OCI-LY3 (cell line): Measurements from ENCODE around the gene MYCN.

Experiments
- H2AFZ ChIP-seq: fragments of 200-600, 300-600 bp; shearing (Covaris generic); 2 replicates; pipeline ENCODE4 v1.6.0; 2014; ENCODE audit warnings: antibody characterized with exemption, low read depth, low read length
- H3K27ac ChIP-seq: fragments of 200-600, 300-600 bp; sonication (generic); 2 replicates; pipeline ENCODE4 v1.5.1; 2014; ENCODE audit warnings: mild to moderate bottlenecking, low read length, moderate library complexity, mixed read lengths
- H3K27me3 ChIP-seq: fragments of 200-600, 300-600 bp; sonication (generic); 2 replicates; pipeline ENCODE4 v1.6.1; 2014; ENCODE audit warnings: low read depth, low read length, mixed read lengths
- H3K36me3 ChIP-seq: fragments of 200-600, 300-600 bp; sonication (generic); replicated peaks from 2 replicates; pipeline ENCODE3; 2014; ENCODE audit warnings: low read depth, low read length, mixed read lengths
- H3K4me1 ChIP-seq: fragments of 300-600, 200-600 bp; sonication (generic); 2 replicates; pipeline ENCODE4 v1.6.1; 2014; ENCODE audit warnings: low read length, mixed read lengths
- H3K4me2 ChIP-seq: fragments of 200-600, 300-600 bp; sonication (generic); 2 replicates; pipeline ENCODE4 v1.6.1; 2014; ENCODE audit warnings: low read length, mixed read lengths
- H3K4me3 ChIP-seq: fragments of 300-600, 200-600 bp; sonication (generic); 2 replicates; pipeline ENCODE4 v1.5.1; 2014; ENCODE audit warnings: antibody characterized with exemption, mild to moderate bottlenecking, low read length, moderate library complexity
- H3K79me2 ChIP-seq: fragments of 300-600, 200-600 bp; shearing (Covaris generic); 2 replicates; pipeline ENCODE4 v1.6.1; 2014; ENCODE audit warnings: mild to moderate bottlenecking, low read length, mixed read lengths
- H3K9ac ChIP-seq: fragments of 300-600, 200-600 bp; shearing (Covaris generic); 2 replicates; pipeline ENCODE4 v1.6.0; 2014; ENCODE audit warnings: mild to moderate bottlenecking, low read length, moderate library complexity
- H3K9me3 ChIP-seq: fragments of 200-600, 300-600 bp; shearing (Covaris generic); 2 replicates; pipeline ENCODE4 v1.6.1; 2014; ENCODE audit warnings: low read length, mixed read lengths; ENCODE audit not compliant: insufficient read depth
- H4K20me1 ChIP-seq: fragments of 200-600, 300-600 bp; sonication (generic); 2 replicates; pipeline ENCODE4 v1.6.1; 2016; ENCODE audit warnings: low read length, mixed read lengths; ENCODE audit not compliant: insufficient read depth
- EZH2phosphoT487 ChIP-seq: fragments of 200-600 bp; shearing (Covaris generic); IDR thresholded peaks from 2 replicates; pipeline ENCODE4 v1.6.1; 2018; ENCODE audit warnings: antibody characterized with exemption, mixed run types, low read depth
- TF ChIP-seq, protein P1 (sequence below): fragments of 200-600, 300-600 bp; sonication (generic); IDR thresholded peaks from 2 replicates; pipeline ENCODE4 v1.5.1; 2014; ENCODE audit warnings: antibody characterized with exemption, low read length, low read depth

MYCN gene

DNA sequence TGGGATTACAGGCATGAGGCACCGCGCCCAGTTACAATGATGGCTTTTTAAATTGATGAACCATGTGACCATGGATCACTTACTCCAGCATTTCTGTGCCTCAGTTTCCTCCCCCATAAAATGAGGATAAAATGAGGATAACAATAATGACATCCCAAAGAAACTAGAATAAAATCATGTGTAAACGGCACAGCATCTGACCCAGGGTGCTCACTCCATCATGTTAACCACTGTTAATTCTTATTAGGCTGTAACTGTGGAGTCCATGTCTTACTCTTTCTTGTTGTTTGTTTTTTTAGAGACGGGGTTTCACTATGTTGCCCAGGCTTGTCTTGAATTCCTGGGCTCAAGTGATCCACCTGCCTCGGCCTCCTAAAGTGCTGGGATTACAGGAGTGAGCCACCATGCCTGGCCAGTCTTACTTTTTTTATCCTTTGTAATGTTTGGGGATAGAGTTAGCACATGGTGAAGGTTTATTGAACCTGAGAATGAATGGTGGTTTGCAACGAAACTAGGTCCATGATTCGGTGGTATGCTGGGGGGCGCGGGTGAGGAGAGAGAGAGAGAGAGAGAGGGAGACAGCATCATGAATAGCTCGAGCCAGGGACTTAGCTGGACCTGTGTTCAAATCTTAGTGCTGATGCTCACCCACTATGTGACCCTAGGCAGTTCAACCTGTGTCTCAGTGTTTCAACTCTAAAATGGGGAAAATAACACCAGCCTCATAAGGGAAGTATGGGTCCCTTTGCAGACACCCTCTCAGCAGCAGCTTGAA lies 52.3 kb downstream of the MYCN start:
- Histone ChIP-seq H3K27me3 (no peaks in the 10 kb centered on the region; the same call in 1 of the 2 replicates), H3K79me2 (no peaks in the 10 kb centered on the region), H3K36me3 (no peaks in the 10 kb centered on the region), H3K9ac (no peak overlapping the region), H3K4me3 (no peak overlapping the region), H3K27ac (no peak overlapping the region), H3K9me3 (no peaks in the 10 kb centered on the region), H3K4me1 (no peaks in the 10 kb centered on the region), H2AFZ (no peak overlapping the region), H4K20me1 (no peaks in the 10 kb centered on the region), H3K4me2 (no peak overlapping the region)
- TF ChIP-seq, protein P1, sequence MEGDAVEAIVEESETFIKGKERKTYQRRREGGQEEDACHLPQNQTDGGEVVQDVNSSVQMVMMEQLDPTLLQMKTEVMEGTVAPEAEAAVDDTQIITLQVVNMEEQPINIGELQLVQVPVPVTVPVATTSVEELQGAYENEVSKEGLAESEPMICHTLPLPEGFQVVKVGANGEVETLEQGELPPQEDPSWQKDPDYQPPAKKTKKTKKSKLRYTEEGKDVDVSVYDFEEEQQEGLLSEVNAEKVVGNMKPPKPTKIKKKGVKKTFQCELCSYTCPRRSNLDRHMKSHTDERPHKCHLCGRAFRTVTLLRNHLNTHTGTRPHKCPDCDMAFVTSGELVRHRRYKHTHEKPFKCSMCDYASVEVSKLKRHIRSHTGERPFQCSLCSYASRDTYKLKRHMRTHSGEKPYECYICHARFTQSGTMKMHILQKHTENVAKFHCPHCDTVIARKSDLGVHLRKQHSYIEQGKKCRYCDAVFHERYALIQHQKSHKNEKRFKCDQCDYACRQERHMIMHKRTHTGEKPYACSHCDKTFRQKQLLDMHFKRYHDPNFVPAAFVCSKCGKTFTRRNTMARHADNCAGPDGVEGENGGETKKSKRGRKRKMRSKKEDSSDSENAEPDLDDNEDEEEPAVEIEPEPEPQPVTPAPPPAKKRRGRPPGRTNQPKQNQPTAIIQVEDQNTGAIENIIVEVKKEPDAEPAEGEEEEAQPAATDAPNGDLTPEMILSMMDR: no peak
- TF ChIP-seq EZH2phosphoT487: no peak

DNA sequence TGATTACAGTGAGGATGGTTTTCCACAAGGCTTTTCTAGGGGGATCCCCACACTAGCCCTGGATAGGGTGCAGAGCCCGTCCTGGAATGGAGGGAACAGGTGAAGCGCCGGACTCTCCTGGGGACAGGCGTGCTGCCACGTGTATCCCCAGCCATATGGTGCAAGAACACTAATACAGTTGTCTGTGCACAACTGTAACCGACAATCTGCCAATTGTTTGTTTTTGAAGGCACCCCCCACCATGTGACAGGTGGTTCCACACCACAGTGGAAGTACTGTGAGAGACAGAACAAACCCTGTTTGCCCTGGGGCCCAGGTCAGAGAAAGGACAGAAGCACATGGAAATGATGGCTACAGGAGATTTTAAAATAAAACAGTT lies 52.9 kb downstream of the MYCN start:
- H3K4me3 ChIP-seq: no peak overlapping the region
- no peaks in the 10 kb centered on the region for H4K20me1 ChIP-seq
- H3K4me1 ChIP-seq: no peaks in the 10 kb centered on the region
- H3K79me2 ChIP-seq: no peaks in the 10 kb centered on the region
- no peak overlapping the region for H2AFZ ChIP-seq
- no peaks in the 10 kb centered on the region; the same call in 1 of the 2 replicates for H3K27me3 ChIP-seq
- no peak overlapping the region for H3K4me2 ChIP-seq
- no peaks in the 10 kb centered on the region for H3K36me3 ChIP-seq
- no peak overlapping the region for H3K27ac ChIP-seq
- H3K9ac ChIP-seq: no peak overlapping the region
- TF ChIP-seq EZH2phosphoT487: no peak
- no peaks in the 10 kb centered on the region for H3K9me3 ChIP-seq

DNA sequence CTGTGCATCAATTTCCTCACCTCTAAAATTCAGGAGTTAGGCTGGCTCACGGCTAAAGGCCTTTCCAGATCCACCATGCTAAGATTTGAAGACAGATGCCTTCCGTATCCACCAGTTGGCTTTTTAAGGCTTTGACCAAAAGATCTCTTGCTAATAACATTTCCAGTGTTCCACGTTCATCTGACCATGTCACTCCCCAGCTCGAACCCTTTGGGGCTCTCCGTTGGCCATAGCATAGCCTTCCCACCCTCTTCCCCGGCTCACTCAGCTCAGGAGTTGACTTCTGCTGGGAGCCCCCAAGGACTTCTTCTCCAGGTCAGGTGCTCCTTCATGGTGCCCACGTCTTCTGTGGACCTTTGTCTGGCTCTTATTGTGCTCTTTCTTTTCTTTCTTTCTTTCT lies 53.3 kb downstream of the MYCN start:
- no peak overlapping the region for H2AFZ ChIP-seq

DNA sequence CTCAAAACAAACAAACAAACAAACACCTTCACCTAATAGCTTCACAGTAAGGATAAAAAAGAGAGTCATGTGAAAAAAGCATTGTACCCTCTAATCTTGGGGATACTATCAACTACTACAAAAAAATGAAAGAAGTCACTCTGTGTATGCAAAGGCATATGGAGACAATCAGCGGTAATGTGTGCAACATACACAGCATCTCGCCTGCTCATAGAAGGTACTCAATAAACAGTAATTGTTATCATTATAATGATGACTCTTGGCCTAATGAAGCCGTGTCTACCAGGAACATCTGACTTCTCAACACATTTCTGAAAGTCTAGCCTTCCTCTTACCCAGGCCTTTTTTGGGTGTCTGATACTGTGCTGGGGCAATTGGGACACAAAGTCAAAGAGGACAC lies 55.3 kb downstream of the MYCN start:
- Histone ChIP-seq H3K4me1 (no peaks in the 10 kb centered on the region), H3K79me2 (no peaks in the 10 kb centered on the region), H3K4me3 (no peak overlapping the region), H2AFZ (no peak overlapping the region), H3K9ac (no peak overlapping the region), H3K4me2 (no peak overlapping the region), H3K27me3 (peaks cover 16% of the 10 kb centered on the region; the same call in 1 of the 2 replicates), H3K9me3 (no peaks in the 10 kb centered on the region), H3K36me3 (no peaks in the 10 kb centered on the region), H3K27ac (no peak overlapping the region), H4K20me1 (no peaks in the 10 kb centered on the region)
- TF ChIP-seq, protein P1: no peak
- TF ChIP-seq EZH2phosphoT487: no peak

More for the DNA sequence above, 53.3 kb downstream of the MYCN start:
- TF ChIP-seq, protein P1: no peak
- TF ChIP-seq EZH2phosphoT487: no peak
- H3K79me2 ChIP-seq: no peaks in the 10 kb centered on the region
- H3K36me3 ChIP-seq: no peaks in the 10 kb centered on the region
- no peaks in the 10 kb centered on the region for H3K4me1 ChIP-seq
- H3K4me3 ChIP-seq: no peak overlapping the region
- H3K27me3 ChIP-seq: no peaks in the 10 kb centered on the region; the same call in 1 of the 2 replicates
- H4K20me1 ChIP-seq: no peaks in the 10 kb centered on the region
- H3K9me3 ChIP-seq: no peaks in the 10 kb centered on the region
- H3K9ac ChIP-seq: no peak overlapping the region
- no peak overlapping the region for H3K27ac ChIP-seq
- no peak overlapping the region for H3K4me2 ChIP-seq
